NK-92 (cell line): ENCODE results near the gene IMPDH1.

Experiments used
- DNase-seq: peaks from one replicate; lab custom pipeline; 2025; ENCODE audit not compliant: unreplicated experiment; lab: John Stamatoyannopoulos, UW

The IMPDH1 gene

GRCh38 chr7:128434413-128435326 is 24.9 kb upstream of the IMPDH1 start:
- no peak for DNase-seq

GRCh38 chr7:128431754-128432153 is 22.0 kb upstream of the IMPDH1 start:
- no peak for DNase-seq

DNA sequence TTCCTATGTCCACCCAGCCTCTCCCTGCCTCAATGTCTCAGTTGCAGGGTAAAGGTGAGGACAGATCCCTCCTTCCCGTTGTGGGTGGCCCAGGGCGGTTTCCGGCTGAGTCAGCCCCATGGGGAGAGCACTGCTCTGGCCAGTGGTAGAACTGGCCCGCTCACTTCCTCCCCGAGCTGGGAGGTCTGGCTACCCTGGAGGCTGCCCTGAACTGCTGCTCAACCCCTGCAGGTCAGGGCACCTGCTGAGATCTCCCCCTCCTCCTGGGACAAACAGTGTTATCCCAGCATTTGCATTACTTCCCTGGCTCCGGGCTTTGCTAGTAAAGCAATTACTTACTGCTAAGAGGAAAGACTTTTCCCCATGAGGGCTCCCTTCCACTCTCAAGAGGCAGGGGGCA is 21.4 kb upstream of the IMPDH1 start:
- DNase-seq, result no peak

DNA sequence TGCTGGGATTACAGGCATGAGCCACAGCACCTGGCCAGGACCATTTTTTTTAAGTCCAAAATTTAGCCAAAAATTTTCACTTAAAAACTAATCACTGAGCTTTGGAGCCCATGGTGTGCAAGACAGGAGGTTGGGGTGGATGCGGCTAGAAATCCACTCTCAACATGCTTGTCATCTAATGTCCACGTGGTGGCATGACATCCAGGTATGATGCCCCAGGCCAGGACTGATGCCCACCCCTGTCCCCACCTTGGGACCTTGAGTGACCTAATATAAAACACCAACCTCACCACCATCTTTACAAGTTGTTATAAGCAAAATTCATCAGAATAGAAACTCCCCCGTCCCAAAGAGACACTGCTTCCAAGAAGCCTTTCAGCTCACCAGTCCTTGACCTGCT is 20.4 kb upstream of the IMPDH1 start:
- DNase-seq, result no peak

DNA sequence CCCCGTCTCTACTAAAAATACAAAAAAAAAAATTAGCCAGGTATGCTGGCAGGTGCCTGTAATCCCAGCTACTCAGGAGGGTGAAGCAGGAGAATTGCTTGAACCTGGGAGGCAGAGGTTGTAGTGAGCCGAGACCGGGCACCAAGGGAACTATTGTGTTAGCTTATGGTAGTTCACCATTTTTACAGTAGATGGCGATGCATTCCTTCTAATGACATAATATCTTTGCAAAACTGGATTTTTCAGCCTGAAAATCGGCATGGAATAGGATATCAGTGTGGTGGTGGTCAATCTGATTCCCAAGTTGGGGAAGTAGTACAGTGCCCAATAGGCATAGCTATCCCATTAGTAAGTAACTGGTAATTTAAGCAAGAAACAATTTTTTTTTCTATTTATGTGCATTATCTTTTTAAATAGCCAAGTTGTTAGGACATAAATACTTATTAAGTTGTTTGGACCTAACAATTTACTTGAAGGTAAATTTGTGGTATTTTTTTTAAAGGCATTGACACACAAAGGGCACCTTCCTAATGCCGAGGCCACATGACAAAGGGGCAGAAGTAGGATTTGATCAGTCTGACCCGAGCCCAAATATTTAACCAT is 17.6 kb upstream of the IMPDH1 start:
- DNase-seq, result no peak

DNA sequence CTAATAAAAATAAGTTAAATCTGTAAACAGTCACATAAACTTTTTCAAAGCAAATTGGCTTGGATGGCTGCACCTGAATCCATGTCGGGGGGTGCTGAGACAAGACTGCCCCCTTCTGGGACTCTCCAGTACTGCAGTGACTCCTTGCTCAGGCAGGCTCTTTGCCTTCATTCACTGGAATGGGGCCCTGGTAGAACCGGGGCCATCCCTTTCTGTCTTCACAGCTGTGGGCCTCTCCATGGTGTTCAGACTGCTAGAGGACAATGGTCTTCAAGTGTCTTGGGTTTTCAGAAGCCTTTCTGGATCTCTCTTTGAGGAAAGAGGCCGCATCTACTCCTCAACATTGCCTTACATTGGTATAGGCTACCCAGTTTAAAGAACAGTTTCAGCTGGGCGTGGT is 16.1 kb upstream of the IMPDH1 start:
- no peak for DNase-seq

- DNase-seq, result no peak
Measured at GRCh38 chr7:128424686-128425275, 15.0 kb upstream of the IMPDH1 start.

- no peak for DNase-seq
Measured at GRCh38 chr7:128422842-128423241, 13.1 kb upstream of the IMPDH1 start.

GRCh38 chr7:128422037-128422436 is 12.3 kb upstream of the IMPDH1 start:
- no peak for DNase-seq

DNA sequence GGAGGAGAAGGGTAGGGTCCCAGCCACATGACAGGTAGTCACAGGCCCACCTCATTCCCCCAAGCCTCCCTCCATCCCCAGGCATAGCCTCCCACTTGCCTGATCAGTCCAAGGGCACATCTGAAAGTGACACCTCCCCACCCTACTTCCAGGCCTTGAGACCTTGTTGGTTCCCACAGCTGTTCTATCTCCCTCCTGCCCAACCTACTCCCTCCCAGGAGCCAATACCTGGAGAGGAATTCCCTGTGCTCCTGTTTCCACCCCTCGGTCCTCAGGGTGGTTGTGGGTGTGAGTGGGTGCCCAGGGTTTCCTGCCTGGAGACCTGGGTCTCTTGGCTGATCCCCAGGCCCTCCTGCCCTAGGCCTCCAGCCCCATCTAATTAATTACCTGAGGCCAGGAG is 11.6 kb upstream of the IMPDH1 start:
- DNase-seq, result no peak

DNA sequence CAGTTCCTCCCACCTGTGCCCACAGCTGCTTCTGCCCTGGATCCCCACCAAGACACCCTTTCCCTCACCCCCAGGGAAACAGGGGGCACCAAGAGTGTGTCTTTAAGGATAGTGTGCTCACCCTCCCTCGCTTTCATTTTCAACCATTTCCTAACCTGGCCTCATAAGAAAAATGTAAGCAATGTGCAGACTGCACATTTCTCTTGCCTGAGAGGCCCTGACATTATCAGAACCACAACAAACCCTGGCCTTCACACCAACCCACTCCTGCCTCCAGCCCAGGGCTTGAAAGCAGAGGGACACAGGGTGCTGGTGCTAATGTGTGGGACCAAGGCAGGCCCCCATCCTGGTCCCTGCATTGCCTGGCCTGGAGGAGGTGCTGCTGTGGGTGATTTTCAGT is 11.0 kb upstream of the IMPDH1 start:
- no peak for DNase-seq

DNA sequence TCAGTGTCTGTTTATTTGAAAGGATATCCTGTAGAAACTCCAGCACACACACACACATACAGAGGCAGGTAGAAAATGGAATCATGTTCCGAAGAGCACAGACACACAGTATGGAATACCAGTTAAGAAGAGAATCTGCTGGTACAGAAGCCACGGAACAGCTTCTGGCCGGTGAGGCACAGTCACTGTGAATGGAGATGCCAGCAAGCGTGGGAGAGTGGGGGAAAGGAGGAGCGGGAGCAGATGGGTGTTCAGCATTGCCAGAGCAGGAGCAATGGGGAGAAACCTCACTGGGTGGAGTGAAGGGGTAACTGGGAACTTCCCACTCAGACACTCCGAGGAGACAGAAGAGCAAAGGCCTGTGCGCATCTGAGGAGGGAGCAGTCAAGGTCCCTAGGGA is 9.5 kb upstream of the IMPDH1 start:
- no peak for DNase-seq

DNA sequence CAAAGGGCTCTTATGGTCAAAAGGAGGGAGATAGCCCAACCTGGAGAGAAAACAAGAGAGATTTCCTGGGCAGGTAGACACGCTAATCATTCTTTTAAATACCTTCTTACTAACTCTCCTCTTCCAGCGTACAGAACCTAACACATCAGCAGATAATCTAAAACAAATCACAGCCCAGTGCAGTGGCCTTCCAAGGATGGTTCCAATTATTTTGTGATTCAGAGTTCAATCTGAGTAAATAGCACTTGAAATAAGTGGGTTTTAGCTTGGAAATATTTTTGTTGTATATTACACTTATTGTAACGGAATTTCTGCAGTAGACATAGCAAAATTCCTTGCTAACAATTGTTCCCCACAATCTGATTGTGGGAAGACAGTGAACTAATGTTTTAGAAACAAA is 7.3 kb upstream of the IMPDH1 start:
- no peak for DNase-seq

DNA sequence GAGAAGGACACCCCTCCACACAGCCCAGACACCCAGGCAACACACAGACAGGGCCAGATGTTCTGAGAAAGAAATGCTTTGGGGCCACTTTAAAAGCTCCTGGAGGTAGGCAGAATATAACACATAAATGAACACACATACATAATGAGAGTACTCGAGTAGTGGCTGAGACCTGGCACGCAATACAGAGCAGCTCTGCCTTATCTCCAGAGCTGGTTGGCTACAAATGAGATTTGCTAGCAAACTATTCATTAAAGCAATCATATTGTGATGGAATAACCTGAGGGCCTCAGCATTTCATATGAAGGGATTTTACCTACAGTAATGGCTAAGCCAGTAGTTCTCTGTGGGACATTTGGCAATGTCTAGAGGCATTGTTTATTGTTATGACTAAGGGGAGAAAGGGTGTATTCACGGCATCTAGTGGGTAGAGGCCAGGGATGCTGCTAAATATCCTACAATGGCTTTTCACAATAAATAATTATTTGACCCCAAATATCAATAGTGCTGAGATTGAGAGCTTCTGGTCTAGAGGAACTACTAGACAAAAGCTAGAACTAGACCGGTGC is 5.5 kb upstream of the IMPDH1 start:
- DNase-seq, result no peak

DNA sequence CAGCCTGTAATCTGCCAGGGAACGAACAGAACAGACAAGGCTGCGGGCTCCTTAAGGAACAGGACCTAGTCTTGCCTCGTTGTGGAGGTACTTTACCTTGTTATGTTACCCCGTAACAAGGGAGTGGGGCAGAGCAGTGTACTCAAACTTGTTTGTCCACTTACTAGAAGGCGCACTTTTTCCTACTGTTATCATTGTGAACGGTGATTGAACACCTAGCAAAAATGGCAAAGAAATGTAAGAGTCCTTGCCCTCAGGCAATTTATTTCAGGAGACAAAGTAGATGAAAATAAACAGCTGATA is 620 bp upstream of the IMPDH1 start:
- no peak for DNase-seq

DNA sequence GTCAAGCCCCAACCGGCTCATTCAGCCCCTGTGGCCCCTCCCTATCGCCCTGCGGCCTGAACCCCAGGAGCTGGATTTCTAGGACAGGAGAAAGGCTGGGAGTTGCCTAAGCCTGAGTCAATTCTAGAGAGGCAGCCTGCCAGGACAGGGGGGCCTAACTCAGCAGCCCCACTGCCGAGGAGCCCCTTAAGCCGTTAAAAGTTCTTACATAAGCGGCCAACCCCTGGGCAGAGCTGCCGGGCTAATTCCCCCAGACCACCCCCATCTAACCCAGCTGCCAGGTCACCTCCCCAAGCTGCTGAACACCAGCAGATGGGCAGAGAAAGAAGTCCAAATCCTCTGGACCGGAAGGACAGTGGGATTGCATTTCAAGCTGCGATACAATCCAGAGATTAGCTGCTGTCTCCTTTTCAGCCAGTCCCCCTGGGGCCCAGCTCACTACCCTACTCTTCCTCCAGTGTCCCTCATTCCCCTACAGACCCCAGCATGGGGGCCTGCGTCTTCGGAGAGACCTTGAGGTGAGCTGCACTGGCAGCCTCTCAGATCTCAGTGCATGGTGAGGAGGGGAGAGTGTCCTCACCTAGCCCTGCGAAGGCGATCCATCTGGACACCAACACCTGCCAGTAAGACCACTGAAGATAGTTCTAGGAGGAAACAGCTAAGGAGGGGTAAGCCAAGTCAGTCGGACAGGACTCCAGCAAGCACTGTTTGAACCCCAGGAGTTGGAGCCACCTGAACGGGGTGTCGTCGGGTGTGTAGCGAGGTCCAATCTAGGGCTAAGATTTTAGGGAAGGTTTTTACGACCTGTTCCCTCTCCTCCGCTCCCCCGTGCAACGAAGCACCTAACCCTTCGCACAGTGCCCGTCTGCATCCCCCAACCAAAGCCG is 830 bp downstream of the IMPDH1 start:
- DNase-seq, result no peak

GRCh38 chr7:128407751-128408708 is 1.8 kb downstream of the IMPDH1 start:
- DNase-seq, result no peak

- DNase-seq, result no peak
Measured at GRCh38 chr7:128407233-128407589, 2.6 kb downstream of the IMPDH1 start.

DNA sequence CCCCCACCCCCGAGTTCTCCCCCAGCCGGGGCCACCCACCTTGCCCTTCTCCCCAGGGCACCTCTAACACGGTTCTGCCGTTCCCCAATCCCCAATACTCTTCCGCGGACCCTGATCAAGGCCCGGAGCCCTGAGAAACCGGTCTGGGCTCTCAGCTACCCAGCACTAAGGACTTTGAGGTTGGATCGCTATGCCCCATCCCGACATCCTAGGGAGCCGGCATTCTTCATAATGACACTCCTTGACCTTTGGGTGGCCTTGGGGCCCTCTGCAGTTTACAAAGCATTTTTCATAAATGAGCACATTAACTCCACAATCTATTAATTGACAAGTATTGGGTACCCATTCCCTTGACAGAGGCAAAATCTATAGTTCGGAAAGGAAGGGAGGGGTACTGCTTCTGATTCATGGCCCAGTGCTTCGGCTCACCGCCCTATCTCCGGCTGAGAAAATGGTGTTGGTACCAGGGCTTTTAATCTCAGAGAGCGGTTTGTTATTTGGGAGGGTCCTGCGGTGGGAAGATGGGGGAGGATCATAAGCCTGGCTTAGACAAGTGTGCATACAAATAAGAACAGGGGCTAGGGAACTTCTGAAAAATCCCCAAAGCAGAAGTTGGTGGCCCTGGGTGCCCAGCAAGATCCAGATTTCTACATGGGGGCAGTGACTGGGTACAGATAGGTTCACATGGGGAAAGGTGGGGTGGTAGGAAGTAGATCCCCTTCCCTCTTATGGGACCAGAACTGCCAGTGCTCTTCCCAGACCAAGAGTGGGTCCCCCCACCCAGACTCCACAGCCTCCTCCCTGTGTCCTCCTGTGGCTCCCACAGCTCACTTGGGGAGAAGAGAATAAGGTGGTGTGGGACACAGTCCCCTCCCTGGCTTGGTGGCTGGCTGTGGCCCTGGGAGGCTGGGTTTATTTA is 3.2 kb downstream of the IMPDH1 start:
- DNase-seq, result no peak
